K562 (cell line): ENCODE data around the gene HSD17B1. TPM values are rescaled to one million over a fixed set of nuclear protein-coding genes. Genes with fewer than 3 reads are reported as not detected.
A peak's percentile ranks its signal among the peaks of the same experiment; 100 is the strongest.

Experiments
- ATAC-seq: fragments of 200-7000 bp; cut with Tn5 transposase; 3 replicates; pipeline ENCODE4 v1.9.1; 2020; ENCODE audit warnings: moderate library complexity
- BruUV-seq: library from RNA; stranded (reverse); fragments of 400-500 nt; replicated peaks from 2 replicates; lab custom pipeline; 2021; lab: Mats Ljungman, UMichigan
- CTCF ChIA-PET: fragments of 300-600 bp; formaldehyde crosslinking; extraction: SDS; loops from one replicate; lab custom pipeline; 2021; ENCODE audit warnings: low intra/inter-chr PET ratio; lab: Yijun Ruan, JAX
- POLR2A ChIA-PET: fragments of 300-600, 350-650 bp; sonication (Branson Sonifier 250); formaldehyde crosslinking; extraction: SDS; loops from one replicate; lab custom pipeline; 2021; ENCODE audit warnings: antibody characterized with exemption, inconsistent platforms; lab: Yijun Ruan, JAX
- DNase-seq, 4 experiments: peaks; one replicate each; pipeline versions ENCODE4 v3.0.0 to v3.0.0-alpha.2; 2011 to 2018; ENCODE audit warnings: low spot score in 3 of 4, mixed read lengths in 3 of 4; ENCODE audit errors: extremely low read depth in 1 of 4
- FAIRE-seq: peaks from 2 replicates; lab custom pipeline; 2011; peaks lifted over from hg19 to GRCh38; lab: Jason Lieb, UNC
- H2AFZ ChIP-seq: 2 replicates; pipeline ENCODE4 v1.6.0; 2011; ENCODE audit warnings: low read depth, low read length, control low read depth, inconsistent platforms
- H3K27ac ChIP-seq: fragments of 200-600 bp; 3 replicates; pipeline ENCODE4 v1.8.0; 2011; ENCODE audit warnings: low read depth, mild to moderate bottlenecking, control low read depth, inconsistent platforms, low read length, moderate library complexity, mixed read lengths; ENCODE audit errors: extremely low read depth
- H3K27me3 ChIP-seq, 2 experiments: fragments of 300-600 bp in 1 of 2; 2 replicates in 1 of 2; 3 replicates in 1 of 2; pipeline versions ENCODE4 v1.6.0 to v1.8.0; 2011; ENCODE audit warnings: inconsistent platforms in 2 of 2, low read length in 2 of 2, mild to moderate bottlenecking in 1 of 2, mixed read lengths in 1 of 2, moderate library complexity in 1 of 2; ENCODE audit not compliant: control insufficient read depth in 2 of 2, insufficient read depth in 2 of 2
- H3K36me3 ChIP-seq: fragments of 300-600 bp; 3 replicates; pipeline ENCODE4 v1.8.0; 2011; ENCODE audit warnings: mild to moderate bottlenecking, low read length, inconsistent platforms; ENCODE audit not compliant: control insufficient read depth, insufficient read depth
- H3K4me1 ChIP-seq, 2 experiments: fragments of 200-600 bp in 1 of 2; replicated peaks in 1 of 2; 2 replicates in 1 of 2; 3 replicates in 1 of 2; pipeline versions ENCODE4 v1.5.1 to v1.8.0; 2011; ENCODE audit warnings: inconsistent platforms in 2 of 2, low read length in 2 of 2, mild to moderate bottlenecking in 1 of 2, mixed read lengths in 1 of 2, moderate library complexity in 1 of 2; ENCODE audit not compliant: control insufficient read depth in 2 of 2, insufficient read depth in 2 of 2
- H3K4me2 ChIP-seq: 2 replicates; pipeline ENCODE4 v1.6.1; 2011; ENCODE audit warnings: low read length, control low read depth, inconsistent platforms, mixed read lengths; ENCODE audit not compliant: insufficient read depth
- H3K4me3 ChIP-seq: fragments of 200-600 bp; sonication (generic), shearing (Covaris generic); 2 replicates; pipeline ENCODE4 v1.5.1; 2016; ENCODE audit warnings: control low read depth, inconsistent platforms
- H3K79me2 ChIP-seq: fragments of 200-600 bp; 3 replicates; pipeline ENCODE4 v1.8.0; 2011; ENCODE audit warnings: low read length, inconsistent platforms; ENCODE audit not compliant: control insufficient read depth, insufficient read depth
- H3K9ac ChIP-seq, 2 experiments: 2 replicates each; pipeline versions ENCODE4 v1.6.0 to v1.6.1; 2011; ENCODE audit warnings: low read depth in 2 of 2, low read length in 2 of 2, control low read depth in 1 of 2, inconsistent platforms in 1 of 2, mild to moderate bottlenecking in 1 of 2, mixed read lengths in 1 of 2; ENCODE audit not compliant: insufficient read depth in 1 of 2
- H3K9me1 ChIP-seq: one replicate; pipeline ENCODE4 v1.6.0; 2011; ENCODE audit warnings: inconsistent platforms, mild to moderate bottlenecking, low read length, moderate library complexity; ENCODE audit not compliant: control insufficient read depth, insufficient read depth
- H3K9me3 ChIP-seq: replicated peaks from 2 replicates; pipeline ENCODE4 v1.5.1; 2011; ENCODE audit warnings: low read depth, low read length, inconsistent platforms; ENCODE audit not compliant: control insufficient read depth, insufficient read depth
- H4K20me1 ChIP-seq: replicated peaks from 2 replicates; pipeline ENCODE4 v1.6.1; 2011; ENCODE audit warnings: low read length, inconsistent platforms, mixed read lengths; ENCODE audit not compliant: control insufficient read depth, insufficient read depth
- JUND ChIP-seq, 2 experiments: IDR thresholded peaks; 2 replicates in 1 of 2; 3 replicates in 1 of 2; pipeline ENCODE4 v1.6.1; 2011; ENCODE audit warnings: borderline replicate concordance in 2 of 2, low read depth in 2 of 2, low read length in 2 of 2, improper control_type of control experiment in 1 of 2, missing biosample characterization in 1 of 2, missing genetic modification characterization in 1 of 2, missing genetic modification reagents in 1 of 2
- NRF1 ChIP-seq, 2 experiments: fragments of 450-650 bp; IDR thresholded peaks in 1 of 2; conservative IDR thresholded peaks in 1 of 2; 2 replicates each; pipeline ENCODE4 v1.6.1; 2014; ENCODE audit warnings: mild to moderate bottlenecking in 2 of 2
- PURB ChIP-seq: sonication (generic); formaldehyde crosslinking; IDR thresholded peaks from 2 replicates; pipeline ENCODE4 v1.9.0; 2021; ENCODE audit warnings: low read depth, mild to moderate bottlenecking, missing genetic modification reagents
- RBFOX2 ChIP-seq: fragments of 200-400 bp; formaldehyde crosslinking; IDR thresholded peaks from 2 replicates; pipeline ENCODE4 v1.6.1; 2017; ENCODE audit warnings: low read depth, mild to moderate bottlenecking, low read length, moderate library complexity
- RBM39 ChIP-seq: fragments of 200-400 bp; formaldehyde crosslinking; optimal IDR thresholded peaks from 2 replicates; pipeline ENCODE3; 2018; ENCODE audit warnings: low read depth, low read length
- SIRT6 ChIP-seq: IDR thresholded peaks from one replicate; pipeline ENCODE4 v1.6.1; 2012; ENCODE audit warnings: low read depth, mild to moderate bottlenecking, control low read depth, inconsistent platforms, low read length, moderate library complexity
- SREBF1 ChIP-seq: fragments of 150-350 bp; IDR thresholded peaks from 2 replicates; pipeline ENCODE4 v1.6.1; 2014; ENCODE audit warnings: antibody characterized with exemption, low read depth, low read length, borderline replicate concordance
- TBL1XR1 ChIP-seq, 2 experiments: IDR thresholded peaks; 2 replicates each; pipeline ENCODE4 v1.6.1; 2012; ENCODE audit warnings: improper control_type of control experiment in 2 of 2, low read length in 2 of 2, mild to moderate bottlenecking in 1 of 2
- THAP7 ChIP-seq: fragments of 250-450 bp; sonication (Bioruptor Pico); IDR thresholded peaks from 2 replicates; pipeline ENCODE4 v1.5.0; 2021
- ZC3H4 ChIP-seq: sonication (generic); formaldehyde crosslinking; IDR thresholded peaks from 2 replicates; pipeline ENCODE4 v1.9.0; 2021; ENCODE audit warnings: missing genetic modification reagents, borderline replicate concordance
- ZNF780A ChIP-seq: fragments of 250-450 bp; sonication (Bioruptor Pico); IDR thresholded peaks from 2 replicates; pipeline ENCODE4 v1.5.0; 2021; ENCODE audit warnings: mild to moderate bottlenecking
- ZNF830 ChIP-seq: fragments of 250-450 bp; sonication (Bioruptor Pico); IDR thresholded peaks from 2 replicates; pipeline ENCODE4 v1.5.0; 2021; ENCODE audit warnings: mild to moderate bottlenecking
- WGBS: fragments of 100-300 bp; shearing (Covaris generic); methylation state at CpG from one replicate; pipeline ENCODE4 v1.1.6; 2016; ENCODE audit warnings: low coverage, mixed read lengths; ENCODE audit not compliant: insufficient coverage; ENCODE audit errors: missing lambda C conversion rate; 5-methylcytosine and 5-hydroxymethylcytosine counted together
- in situ Hi-C: fragments of 300-500 bp; cut with MboI; formaldehyde crosslinking; loops from 4 replicates; pipeline ENCODE4 v1.15.0; 2018; ENCODE audit warnings: inconsistent platforms, mixed read lengths
- intact Hi-C: fragments of 100-400 bp; cut with micrococcal nuclease; formaldehyde crosslinking; loops from 2 replicates; pipeline ENCODE4 v1.14.2; 2022
- polyA plus RNA-seq, 8 experiments: library from polyadenylated mRNA; depleted of rRNA in 4 of 8; stranded (reverse) in 5 of 8; unstranded in 3 of 8; fragments of >200 nt; fragmentation: Nextera tagmentation in 2 of 8; fragmentation: Illumina TruSeq in 1 of 8; extraction: Ambion mirVana in 2 of 8; extraction: Trizol in 1 of 8; gene quantifications; 2 replicates each; pipeline versions ENCODE4 v1.2.1 to v1.2.3, GENCODE V29; 2011 to 2014; ENCODE audit warnings: inconsistent platforms in 1 of 8, missing spikeins in 1 of 8
- total RNA-seq, 7 experiments: library from RNA; depleted of rRNA in 6 of 7; stranded (reverse); fragments of >200 nt in 6 of 7; fragmentation: Illumina TruSeq in 2 of 7; extraction: Trizol in 2 of 7; gene quantifications; 2 replicates each; pipeline versions ENCODE4 v1.2.1 to v1.2.3, GENCODE V29; 2011 to 2021; ENCODE audit warnings: low replicate concordance in 1 of 7

HSD17B1 gene
- total and polyA plus RNA-seq, 9 of the 15 experiments (the other 6 are each of a cell fraction or from before 2014, with no cell fraction given): 0.55 to 21.1 (median 3.6) TPM

GRCh38 chr17:42574463-42574862 lies 21.7 kb downstream of the HSD17B1 start:
- Histone ChIP-seq H3K27me3 (no peaks in the 10 kb centered on the region), H3K9me1 (no peaks in the 10 kb centered on the region), H3K9me3 (no peaks in the 10 kb centered on the region), H2AFZ (no peak overlapping the region), H3K9ac (no peak overlapping the region), H3K27ac (no peak overlapping the region), H4K20me1 (no peaks in the 10 kb centered on the region; the same call in 1 of the 2 replicates), H3K4me2 (no peak overlapping the region), H3K36me3 (peaks cover 74% of the 10 kb centered on the region), H3K79me2 (peaks cover 78% of the 10 kb centered on the region), H3K4me1 (peaks cover 23 to 32% of the 10 kb centered on the region in 2 experiments; a peak in 4 of 5 replicates), H3K4me3 (no peak overlapping the region)
- no peak for ATAC-seq
- no peak for DNase-seq
- 67% methylated on average over 3 of the region's 3 CpGs for WGBS
- CTCF ChIA-PET: interaction anchor here (0.6 kb wide), 1 partner anchor 881 kb away, joined by 3 read pairs; no protein-coding TSS in a partner anchor
- TF ChIP-seq RBFOX2 (peak; percentile 25; the same call in 1 of the 2 replicates), NRF1 (conservative IDR thresholded peaks at IDR 0.05 in 1 of 2, IDR thresholded peaks at IDR 0.05 in 1 of 2) (no peak)
- intact Hi-C loops (no loop called here), in situ Hi-C loops (no loop called here)
- FAIRE-seq: no peak
- BruUV-seq: no TSS peak
- POLR2A ChIA-PET: interaction anchor here (1.6 kb wide), 1 partner anchor 11 kb away, joined by 7 read pairs; no protein-coding TSS in a partner anchor

GRCh38 chr17:42577140-42577531 lies 24.4 kb downstream of the HSD17B1 start:
- CTCF ChIA-PET: interaction anchor here (0.6 to 1.2 kb wide), 2 partner anchors 362 to 404 kb away, joined by 3 to 4 read pairs; no protein-coding TSS in a partner anchor
- Histone ChIP-seq H3K9me1 (no peaks in the 10 kb centered on the region), H3K27me3 (no peaks in the 10 kb centered on the region), H4K20me1 (no peaks in the 10 kb centered on the region; the same call in 1 of the 2 replicates), H3K36me3 (peaks cover 71% of the 10 kb centered on the region), H3K79me2 (peaks cover 59% of the 10 kb centered on the region), H3K9ac (peak overlapping the region; percentile 96 to 100), H3K9me3 (no peaks in the 10 kb centered on the region), H3K4me3 (peak overlapping the region; percentile 70), H3K4me1 (peaks cover 23 to 34% of the 10 kb centered on the region in 2 experiments), H3K4me2 (peak overlapping the region; percentile 86), H2AFZ (peak overlapping the region; percentile 67), H3K27ac (peak overlapping the region; percentile 85)
- TSS peak; percentile 63 for BruUV-seq
- in situ Hi-C loops (no loop called here), intact Hi-C loops (loop anchor here (1.0 to 5.0 kb wide), 2 partner anchors 103 to 185 kb away; partner anchors contain the start of gene RAMP2)
- WGBS: 0% methylated on average over 18 of the region's 18 CpGs
- TF ChIP-seq SREBF1 (no peak), TBL1XR1 (IDR thresholded peaks at IDR 0.05; ENCODE audit: low read length in 2 of 2) (0 out of 4 replicates have a peak, but pooled peaks of 1 of the 2 experiments have one; percentile 2), ZNF780A (CRISPR knock-in tag) (no peak), ZC3H4 (CRISPR knock-in tag) (0 out of 2 replicates have a peak, but pooled peaks have one; percentile 35), PURB (CRISPR knock-in tag) (no peak), SIRT6 (peak; percentile 12), JUND (IDR thresholded peaks at IDR 0.05; ENCODE audit: borderline replicate concordance, low read depth, low read length) (no peak), JUND (tag; IDR thresholded peaks at IDR 0.05; ENCODE audit: borderline replicate concordance, low read depth, low read length) (0 out of 3 replicates have a peak, but pooled peaks have one; percentile 21), RBM39 (peak; percentile 87), ZNF830 (CRISPR knock-in tag) (0 out of 2 replicates have a peak, but pooled peaks have one; percentile 78), THAP7 (CRISPR knock-in tag) (0 out of 2 replicates have a peak, but pooled peaks have one; percentile 69)
- ATAC-seq (peak; percentile 2), DNase-seq (no peak), FAIRE-seq (peak; percentile 58)
- POLR2A ChIA-PET: interaction anchor here (0.6 to 5.7 kb wide), 13 partner anchors 11 to 421 kb away, joined by 3 to 58 read pairs (median 4); partner anchors contain the start of genes MLX and RPL27
